Measurements from ENCODE around the gene CDC27.
"Not testable (repeated sequence)": the region's sequence is repeated elsewhere in the genome, so short reads cannot be mapped to it uniquely, and the experiment has no call there.

Gene CDC27

DNA sequence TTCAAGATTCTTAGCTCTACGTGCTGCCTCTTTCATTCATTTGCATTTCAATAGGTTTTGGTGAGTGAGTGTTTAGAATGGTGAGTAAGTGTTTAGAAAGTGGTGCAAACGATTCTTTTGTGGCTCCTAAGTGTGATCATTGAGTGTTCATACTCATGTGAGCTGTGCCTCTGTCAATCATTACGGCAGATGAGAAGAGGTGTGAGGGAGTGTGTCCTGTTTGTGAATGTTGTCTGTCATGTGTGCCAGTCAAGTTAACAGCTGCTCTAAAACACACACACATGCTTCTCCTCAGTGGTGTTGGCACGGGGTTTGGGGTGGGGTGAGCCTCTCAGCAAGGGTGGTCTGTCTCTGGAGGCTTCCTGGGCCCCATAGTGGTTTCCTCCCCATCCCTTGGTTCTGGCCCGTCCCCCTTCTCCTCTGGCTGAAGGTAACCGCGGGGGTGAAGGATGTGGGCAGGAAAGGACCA lies 31.5 kb upstream of the CDC27 start:
- no peaks in the 10 kb centered on the region for H3K36me3 ChIP-seq (ENCODE audit: insufficient read depth, low read length)
- no peak overlapping the region; the same call in 1 of the 2 replicates for H3K9ac ChIP-seq (ENCODE audit: low read depth, low read length)
- 45% methylated on average over 7 of the region's 7 CpGs for WGBS
- H3K4me3 ChIP-seq (ENCODE audit: low read length), result no peak overlapping the region
- H3K4me1 ChIP-seq (ENCODE audit: insufficient read depth, low read length), result peaks cover 12% of the 10 kb centered on the region; the same call in 1 of the 2 replicates
- H3K27ac ChIP-seq (ENCODE audit: low read depth, low read length), result no peak overlapping the region
- H3K9me3 ChIP-seq (ENCODE audit: insufficient read depth, low read depth, low read length), result peaks cover 10% of the 10 kb centered on the region; the same call in 1 of the 2 replicates
- no peaks in the 10 kb centered on the region for H3K27me3 ChIP-seq (ENCODE audit: insufficient read depth, low read length)

GRCh38 chr17:47219621-47220475 lies 30.8 kb upstream of the CDC27 start:
- no peak overlapping the region for H3K9ac ChIP-seq (ENCODE audit: low read depth, low read length)
- WGBS, result 83% methylated on average over 20 of the region's 21 CpGs
- no peak overlapping the region for H3K27ac ChIP-seq (ENCODE audit: low read depth, low read length)
- H3K36me3 ChIP-seq (ENCODE audit: insufficient read depth, low read length), result no peaks in the 10 kb centered on the region
- H3K4me1 ChIP-seq (ENCODE audit: insufficient read depth, low read length), result peaks cover 12% of the 10 kb centered on the region; the same call in 1 of the 2 replicates
- H3K4me3 ChIP-seq (ENCODE audit: low read length), result no peak overlapping the region
- no peaks in the 10 kb centered on the region for H3K27me3 ChIP-seq (ENCODE audit: insufficient read depth, low read length)
- H3K9me3 ChIP-seq (ENCODE audit: insufficient read depth, low read depth, low read length), result peaks cover 10% of the 10 kb centered on the region; the same call in 1 of the 2 replicates

- no peak overlapping the region for H3K4me3 ChIP-seq (ENCODE audit: low read length)
Measured at GRCh38 chr17:47218896-47219430, 29.9 kb upstream of the CDC27 start.

GRCh38 chr17:47217279-47217678 lies 28.2 kb upstream of the CDC27 start:
- H3K9me3 ChIP-seq (ENCODE audit: insufficient read depth, low read depth, low read length); H3K9ac ChIP-seq (ENCODE audit: low read depth, low read length); H3K27ac ChIP-seq (ENCODE audit: low read depth, low read length); H3K27me3 ChIP-seq (ENCODE audit: insufficient read depth, low read length); H3K36me3 ChIP-seq (ENCODE audit: insufficient read depth, low read length); H3K4me3 ChIP-seq (ENCODE audit: low read length): not testable (repeated sequence)
- peaks cover 12% of the 10 kb centered on the region; the same call in 1 of the 2 replicates for H3K4me1 ChIP-seq (ENCODE audit: insufficient read depth, low read length)
- WGBS, result 96% methylated on average over 2 of the region's 2 CpGs

More at GRCh38 chr17:47218896-47219430, 29.9 kb upstream of the CDC27 start:
- Histone ChIP-seq H3K9me3 (ENCODE audit: insufficient read depth, low read depth, low read length) (0 out of 2 replicates have a peak, but pooled peaks cover 4% of the 10 kb centered on the region), H3K36me3 (ENCODE audit: insufficient read depth, low read length) (no peaks in the 10 kb centered on the region), H3K9ac (ENCODE audit: low read depth, low read length) (no peak overlapping the region), H3K4me1 (ENCODE audit: insufficient read depth, low read length) (peaks cover 12% of the 10 kb centered on the region; the same call in 1 of the 2 replicates), H3K27ac (ENCODE audit: low read depth, low read length) (no peak overlapping the region), H3K27me3 (ENCODE audit: insufficient read depth, low read length) (no peaks in the 10 kb centered on the region)
- 84% methylated on average over 6 of the region's 6 CpGs for WGBS

GRCh38 chr17:47216821-47217220 lies 27.7 kb upstream of the CDC27 start:
- H3K4me3 ChIP-seq (ENCODE audit: low read length); H3K9ac ChIP-seq (ENCODE audit: low read depth, low read length); H3K27ac ChIP-seq (ENCODE audit: low read depth, low read length); H3K9me3 ChIP-seq (ENCODE audit: insufficient read depth, low read depth, low read length); H3K36me3 ChIP-seq (ENCODE audit: insufficient read depth, low read length); H3K27me3 ChIP-seq (ENCODE audit: insufficient read depth, low read length): not testable (repeated sequence)
- H3K4me1 ChIP-seq (ENCODE audit: insufficient read depth, low read length), result peaks cover 12% of the 10 kb centered on the region; the same call in 1 of the 2 replicates
- WGBS, result 94% methylated on average over 4 of the region's 4 CpGs

- Histone ChIP-seq H3K27ac (ENCODE audit: low read depth, low read length) (no peak overlapping the region), H3K27me3 (ENCODE audit: insufficient read depth, low read length) (no peaks in the 10 kb centered on the region), H3K9ac (ENCODE audit: low read depth, low read length) (no peak overlapping the region), H3K4me3 (ENCODE audit: low read length) (no peak overlapping the region), H3K9me3 (ENCODE audit: insufficient read depth, low read depth, low read length) (no peaks in the 10 kb centered on the region), H3K36me3 (ENCODE audit: insufficient read depth, low read length) (no peaks in the 10 kb centered on the region), H3K4me1 (ENCODE audit: insufficient read depth, low read length) (no peaks in the 10 kb centered on the region)
- WGBS, result 87% methylated on average over 3 of the region's 3 CpGs
Measured at GRCh38 chr17:47214931-47215330, 25.8 kb upstream of the CDC27 start.

GRCh38 chr17:47213540-47213939 lies 24.4 kb upstream of the CDC27 start:
- Histone ChIP-seq H3K4me1 (ENCODE audit: insufficient read depth, low read length) (no peaks in the 10 kb centered on the region), H3K27ac (ENCODE audit: low read depth, low read length) (no peak overlapping the region), H3K27me3 (ENCODE audit: insufficient read depth, low read length) (no peaks in the 10 kb centered on the region), H3K36me3 (ENCODE audit: insufficient read depth, low read length) (no peaks in the 10 kb centered on the region), H3K4me3 (ENCODE audit: low read length) (no peak overlapping the region), H3K9ac (ENCODE audit: low read depth, low read length) (no peak overlapping the region), H3K9me3 (ENCODE audit: insufficient read depth, low read depth, low read length) (no peaks in the 10 kb centered on the region)
- WGBS, result 94% methylated on average over 3 of the region's 4 CpGs

GRCh38 chr17:47212458-47212857 lies 23.4 kb upstream of the CDC27 start:
- Histone ChIP-seq H3K9ac (ENCODE audit: low read depth, low read length) (no peak overlapping the region), H3K36me3 (ENCODE audit: insufficient read depth, low read length) (no peaks in the 10 kb centered on the region), H3K27me3 (ENCODE audit: insufficient read depth, low read length) (no peaks in the 10 kb centered on the region), H3K9me3 (ENCODE audit: insufficient read depth, low read depth, low read length) (no peaks in the 10 kb centered on the region), H3K4me3 (ENCODE audit: low read length) (no peak overlapping the region), H3K27ac (ENCODE audit: low read depth, low read length) (no peak overlapping the region), H3K4me1 (ENCODE audit: insufficient read depth, low read length) (no peaks in the 10 kb centered on the region)
- WGBS, result 93% methylated on average over 2 of the region's 2 CpGs

GRCh38 chr17:47210779-47211178 lies 21.7 kb upstream of the CDC27 start:
- no peaks in the 10 kb centered on the region for H3K36me3 ChIP-seq (ENCODE audit: insufficient read depth, low read length)
- no peaks in the 10 kb centered on the region for H3K9me3 ChIP-seq (ENCODE audit: insufficient read depth, low read depth, low read length)
- WGBS, result 77% methylated on average over 2 of the region's 2 CpGs
- peaks cover 3% of the 10 kb centered on the region; the same call in 1 of the 2 replicates for H3K4me1 ChIP-seq (ENCODE audit: insufficient read depth, low read length)
- no peak overlapping the region for H3K9ac ChIP-seq (ENCODE audit: low read depth, low read length)
- H3K4me3 ChIP-seq (ENCODE audit: low read length), result no peak overlapping the region
- H3K27ac ChIP-seq (ENCODE audit: low read depth, low read length), result no peak overlapping the region
- no peaks in the 10 kb centered on the region for H3K27me3 ChIP-seq (ENCODE audit: insufficient read depth, low read length)

- Histone ChIP-seq H3K9ac (ENCODE audit: low read depth, low read length) (no peak overlapping the region), H3K27me3 (ENCODE audit: insufficient read depth, low read length) (no peaks in the 10 kb centered on the region; the same call in 1 of the 2 replicates), H3K9me3 (ENCODE audit: insufficient read depth, low read depth, low read length) (no peaks in the 10 kb centered on the region), H3K4me1 (ENCODE audit: insufficient read depth, low read length) (peaks cover 10% of the 10 kb centered on the region; the same call in 1 of the 2 replicates), H3K36me3 (ENCODE audit: insufficient read depth, low read length) (no peaks in the 10 kb centered on the region), H3K4me3 (ENCODE audit: low read length) (no peak overlapping the region), H3K27ac (ENCODE audit: low read depth, low read length) (no peak overlapping the region)
- 64% methylated on average over 2 of the region's 3 CpGs for WGBS
Measured at GRCh38 chr17:47210105-47210504, 21.0 kb upstream of the CDC27 start.

- Histone ChIP-seq H3K9me3 (ENCODE audit: insufficient read depth, low read depth, low read length) (no peaks in the 10 kb centered on the region), H3K27ac (ENCODE audit: low read depth, low read length) (no peak overlapping the region), H3K27me3 (ENCODE audit: insufficient read depth, low read length) (no peaks in the 10 kb centered on the region; the same call in 1 of the 2 replicates), H3K9ac (ENCODE audit: low read depth, low read length) (no peak overlapping the region), H3K4me3 (ENCODE audit: low read length) (no peak overlapping the region), H3K36me3 (ENCODE audit: insufficient read depth, low read length) (no peaks in the 10 kb centered on the region), H3K4me1 (ENCODE audit: insufficient read depth, low read length) (peaks cover 12% of the 10 kb centered on the region; the same call in 1 of the 2 replicates)
- over 99% methylated on average over 3 of the region's 3 CpGs for WGBS
Measured at GRCh38 chr17:47209499-47209898, 20.4 kb upstream of the CDC27 start.

Measured in HUES64 (cell line).